GM18858 (cell line): ENCODE results near the gene SSUH2.
"Not testable (repeated sequence)": the region's sequence is repeated elsewhere in the genome, so short reads cannot be mapped to it uniquely, and the experiment has no call there.

Source experiments
- ATAC-seq: cut with Tn5 transposase; IDR thresholded peaks from one replicate; pipeline ENCODE4 v1.9.1; 2021; ENCODE audit not compliant: unreplicated experiment

Gene SSUH2, protein sequence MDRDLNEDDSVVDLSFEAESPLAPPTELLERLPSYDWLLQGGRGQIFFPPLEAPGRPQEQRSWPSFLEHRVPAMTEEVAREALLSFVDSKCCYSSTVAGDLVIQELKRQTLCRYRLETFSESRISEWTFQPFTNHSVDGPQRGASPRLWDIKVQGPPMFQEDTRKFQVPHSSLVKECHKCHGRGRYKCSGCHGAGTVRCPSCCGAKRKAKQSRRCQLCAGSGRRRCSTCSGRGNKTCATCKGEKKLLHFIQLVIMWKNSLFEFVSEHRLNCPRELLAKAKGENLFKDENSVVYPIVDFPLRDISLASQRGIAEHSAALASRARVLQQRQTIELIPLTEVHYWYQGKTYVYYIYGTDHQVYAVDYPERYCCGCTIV

GRCh38 chr3:8644748-8645390 lies at the start of gene SSUH2:
SSUH2 (minus strand) TSS chr3:8644798; CDS start chr3:8644758, 40 bp downstream.
- no peak for ATAC-seq

GRCh38 chr3:8691295-8691694 lies 46.7 kb upstream of the SSUH2 start:
- ATAC-seq = not testable (repeated sequence)

DNA sequence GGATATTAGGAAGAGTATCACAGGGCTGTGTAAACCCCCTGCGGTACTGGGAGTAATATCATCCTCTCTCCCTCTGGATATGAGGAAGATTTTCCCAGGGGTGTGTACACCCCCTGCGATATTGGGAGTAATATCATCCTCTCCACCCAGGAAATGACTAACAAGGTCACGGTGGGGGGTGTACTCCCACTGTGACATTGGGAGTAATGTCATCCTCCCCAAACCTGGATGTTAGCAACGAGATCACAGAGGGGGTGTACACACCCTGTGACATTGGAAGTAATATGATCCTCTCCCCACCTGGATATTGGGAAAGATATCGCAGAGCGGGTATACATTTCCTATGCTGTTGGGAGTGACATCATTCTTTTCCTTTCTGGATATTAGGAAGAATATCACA lies 40.4 kb upstream of the SSUH2 start:
- ATAC-seq = not testable (repeated sequence)

GRCh38 chr3:8682850-8683574 lies 38.4 kb upstream of the SSUH2 start:
- not testable (repeated sequence) for ATAC-seq

DNA sequence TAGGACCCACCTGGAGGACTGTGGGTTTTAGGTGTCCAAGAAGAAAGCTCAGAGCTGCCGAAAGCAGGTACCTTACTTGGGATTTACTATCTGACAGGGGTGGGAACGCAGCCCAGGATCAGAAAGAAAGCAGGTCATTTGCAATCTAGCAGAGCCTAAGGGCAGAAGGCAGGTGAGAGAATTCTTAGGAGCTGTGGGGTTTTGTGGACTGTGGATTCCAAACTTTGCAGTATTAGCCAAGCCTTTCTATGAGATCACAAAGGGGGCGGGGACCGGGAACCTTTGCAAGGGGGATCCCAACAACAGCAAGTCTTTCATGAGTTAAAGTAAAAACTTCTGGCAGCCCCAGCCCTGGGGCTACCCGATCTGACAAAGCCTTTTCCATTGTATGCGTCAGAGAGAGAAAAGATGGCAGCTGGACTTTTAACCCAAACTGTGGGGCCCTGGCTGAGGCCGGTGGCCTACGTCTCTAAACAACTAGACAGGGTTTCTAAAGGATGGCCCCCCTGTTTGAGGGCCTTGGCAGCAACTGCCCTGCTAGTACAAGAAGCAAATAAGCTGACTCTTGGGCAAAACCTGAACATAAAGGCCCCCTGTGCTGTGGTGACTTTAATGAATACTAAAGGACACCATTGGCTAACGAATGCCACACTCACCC lies 37.4 kb upstream of the SSUH2 start:
- ATAC-seq = not testable (repeated sequence)

- ATAC-seq = no peak
These were observed 36.8 kb upstream of the SSUH2 start for GRCh38 chr3:8681349-8681748.

DNA sequence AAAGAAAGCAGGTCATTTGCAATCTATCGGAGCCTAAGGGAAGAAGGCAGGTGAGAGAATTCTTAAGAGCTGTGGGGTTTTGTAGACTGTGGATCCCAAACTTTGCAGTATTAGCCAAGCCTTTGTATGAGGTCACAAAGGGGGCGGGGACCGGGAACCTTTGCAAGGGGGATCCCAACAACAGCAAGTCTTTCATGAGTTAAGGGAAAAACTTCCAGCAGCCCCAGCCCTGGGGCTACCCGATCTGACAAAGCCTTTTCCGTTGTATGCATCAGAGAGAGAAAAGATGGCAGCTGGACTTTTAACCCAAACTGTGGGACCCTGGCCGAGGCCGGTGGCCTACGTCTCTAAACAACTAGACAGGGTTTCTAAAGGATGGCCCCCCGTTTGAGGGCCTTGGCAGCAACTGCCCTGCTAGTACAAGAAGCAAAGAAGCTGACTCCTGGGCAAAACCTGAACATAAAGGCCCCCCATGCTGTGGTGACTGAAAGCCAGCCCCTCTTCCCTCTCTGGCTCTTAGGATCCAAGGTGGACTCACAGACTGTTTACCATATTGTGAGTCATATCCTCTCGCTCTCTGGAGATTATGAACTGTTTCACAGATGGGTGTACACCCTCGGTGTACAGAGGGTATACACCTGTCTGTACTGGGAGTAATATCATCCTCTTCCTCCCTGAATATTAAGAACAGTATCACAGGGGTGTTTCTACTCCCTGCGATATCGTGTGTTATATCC lies 35.4 kb upstream of the SSUH2 start:
- not testable (repeated sequence) for ATAC-seq

DNA sequence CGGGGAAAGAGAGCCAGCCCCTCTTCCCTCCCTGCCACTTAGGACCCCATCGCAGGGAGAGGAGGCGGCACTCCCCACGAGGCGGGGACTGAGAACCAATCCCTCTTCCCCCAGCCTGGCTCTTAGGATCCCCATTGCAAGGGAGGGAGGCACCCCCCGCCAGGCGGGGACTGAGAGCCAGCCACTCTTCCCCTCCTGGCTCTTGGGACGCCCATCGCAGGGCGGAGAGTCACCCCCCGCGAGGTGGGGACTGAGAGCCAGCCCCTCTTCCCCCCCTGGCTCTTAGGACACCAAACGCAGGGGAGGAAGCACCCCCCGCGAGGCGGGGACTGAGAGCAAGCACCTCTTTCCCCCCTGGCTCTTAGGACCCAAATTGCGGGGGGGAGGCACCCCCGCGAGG lies 34.2 kb upstream of the SSUH2 start:
- ATAC-seq = no peak

- not testable (repeated sequence) for ATAC-seq
These were observed 32.7 kb upstream of the SSUH2 start for GRCh38 chr3:8677258-8677657.

GRCh38 chr3:8675591-8675990 lies 31.0 kb upstream of the SSUH2 start:
- not testable (repeated sequence) for ATAC-seq

GRCh38 chr3:8673083-8673737 lies 28.6 kb upstream of the SSUH2 start:
- no peak for ATAC-seq

DNA sequence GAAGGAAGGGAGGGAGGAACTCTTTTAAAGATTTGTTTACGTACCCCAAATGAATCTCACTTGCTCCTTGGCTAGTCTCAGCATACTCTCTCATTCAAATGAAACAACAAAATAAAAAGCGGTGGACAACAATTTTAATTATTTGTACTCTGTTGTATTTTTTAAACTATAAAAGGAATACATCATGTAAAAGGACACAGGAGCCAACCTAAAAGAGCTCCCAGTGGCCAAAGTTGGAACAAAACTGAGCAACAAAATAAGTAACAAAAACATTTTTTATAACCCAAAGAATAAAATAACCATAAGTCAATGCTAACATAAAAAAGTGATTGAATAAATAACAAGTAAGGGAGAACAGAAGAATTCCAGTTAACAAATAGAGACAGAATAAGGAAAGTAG lies 24.4 kb upstream of the SSUH2 start:
- no peak for ATAC-seq

DNA sequence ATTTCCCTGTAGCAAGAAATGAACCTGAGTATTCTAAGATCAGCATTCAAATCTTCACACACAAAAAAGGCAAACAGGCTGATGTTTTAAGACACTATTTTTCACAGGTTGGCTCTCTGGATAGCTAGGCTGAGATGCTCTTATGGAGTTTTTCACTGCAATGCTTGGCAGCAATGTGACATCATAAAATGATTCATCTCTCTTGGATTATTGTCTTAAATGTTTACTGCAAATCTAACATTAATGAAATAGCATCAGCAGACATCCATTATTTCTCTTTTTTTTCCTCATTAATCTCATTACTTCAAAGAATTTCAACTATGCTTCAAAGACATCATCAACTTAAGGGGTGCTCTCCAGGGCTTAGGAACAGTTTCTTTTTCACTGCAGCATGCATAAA lies 23.6 kb upstream of the SSUH2 start:
- no peak for ATAC-seq

DNA sequence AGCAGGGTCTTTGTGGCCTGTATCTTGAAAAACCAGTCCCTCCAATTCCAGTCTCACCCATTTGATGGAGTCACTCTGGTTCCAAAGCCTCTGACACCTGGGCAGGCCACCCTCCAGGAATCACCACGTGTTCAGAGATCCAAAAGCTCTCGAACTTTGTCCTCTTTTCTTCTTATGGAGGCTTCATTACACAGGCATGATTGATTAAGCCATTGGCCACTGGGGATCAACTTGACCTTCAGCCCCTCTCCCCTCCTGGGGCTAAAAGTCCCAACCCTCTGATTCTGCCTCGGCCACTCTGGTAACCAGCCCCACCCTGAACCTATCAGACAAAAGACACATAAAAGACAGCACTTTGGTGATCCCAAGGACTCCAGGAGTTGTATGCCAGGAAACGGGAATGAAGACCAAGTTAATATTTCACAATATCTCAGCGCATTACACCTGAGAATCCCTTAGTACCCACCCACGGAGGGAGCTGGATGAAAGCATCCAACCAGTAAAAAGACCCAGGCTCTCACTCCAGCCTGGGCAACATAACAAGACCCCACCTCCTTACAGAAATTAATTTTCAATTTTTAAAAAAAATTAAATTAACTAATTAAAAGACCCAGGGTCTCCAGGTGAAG lies 23.0 kb upstream of the SSUH2 start:
- no peak for ATAC-seq

- ATAC-seq = peak; percentile 82
These were observed 20.9 kb upstream of the SSUH2 start for GRCh38 chr3:8665407-8665896.

GRCh38 chr3:8663177-8664061 lies 18.8 kb upstream of the SSUH2 start:
- ATAC-seq = no peak

- ATAC-seq = no peak
These were observed 18.0 kb upstream of the SSUH2 start for GRCh38 chr3:8662594-8662993.
